ENCODE data around the gene KLK15. TPM values are rescaled to one million over a fixed set of nuclear protein-coding genes. Genes with fewer than 3 reads are reported as not detected.

The KLK15 gene
- total RNA-seq, 4 donors from 2014 or later, result not detected

DNA sequence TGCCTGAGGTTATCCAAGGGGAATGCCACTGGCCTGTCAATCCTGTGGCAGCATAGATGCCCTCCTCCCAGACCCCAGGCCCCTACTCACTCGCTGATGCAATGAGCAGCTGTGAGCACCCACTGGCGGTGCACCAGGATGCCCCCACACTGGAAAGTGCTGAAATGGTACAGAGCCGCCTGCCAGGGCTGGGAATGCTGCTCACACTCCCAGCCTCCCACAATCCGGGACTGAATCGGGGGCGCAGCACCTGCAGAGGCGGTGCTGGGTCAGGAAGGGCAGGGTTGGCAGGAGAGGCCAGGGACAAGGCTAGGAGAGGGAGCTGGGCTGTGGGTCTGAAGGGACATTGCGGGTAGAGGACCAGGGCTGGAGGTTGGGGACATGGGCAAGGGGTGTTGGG lies 11.8 kb downstream of the KLK15 start:
- H3K4me3 ChIP-seq, result no peak overlapping the region
- H3K4me1 ChIP-seq, result peaks cover 0 to 20% (median 2%) of the 10 kb centered on the region in 4 donors
- WGBS, 2 donors, result 55 to 62% methylated on average over 1 to 8 of the region's 8 CpGs
- no peak for DNase-seq (ENCODE audit: low spot score in 2 of 2)
- H3K36me3 ChIP-seq, result no peaks in the 10 kb centered on the region
- H3K27me3 ChIP-seq, result peaks cover 0 to 74% of the 10 kb centered on the region in 2 donors
- H3K27ac ChIP-seq, result no peak overlapping the region
- H3K9me3 ChIP-seq, result peaks cover 0 to 1% (median 0%) of the 10 kb centered on the region in 4 donors
- TF ChIP-seq EP300 (IDR thresholded peaks at IDR 0.05), result no peak
- no peak for TF ChIP-seq POLR2A (IDR thresholded peaks at IDR 0.05)
- TF ChIP-seq, protein P1, sequence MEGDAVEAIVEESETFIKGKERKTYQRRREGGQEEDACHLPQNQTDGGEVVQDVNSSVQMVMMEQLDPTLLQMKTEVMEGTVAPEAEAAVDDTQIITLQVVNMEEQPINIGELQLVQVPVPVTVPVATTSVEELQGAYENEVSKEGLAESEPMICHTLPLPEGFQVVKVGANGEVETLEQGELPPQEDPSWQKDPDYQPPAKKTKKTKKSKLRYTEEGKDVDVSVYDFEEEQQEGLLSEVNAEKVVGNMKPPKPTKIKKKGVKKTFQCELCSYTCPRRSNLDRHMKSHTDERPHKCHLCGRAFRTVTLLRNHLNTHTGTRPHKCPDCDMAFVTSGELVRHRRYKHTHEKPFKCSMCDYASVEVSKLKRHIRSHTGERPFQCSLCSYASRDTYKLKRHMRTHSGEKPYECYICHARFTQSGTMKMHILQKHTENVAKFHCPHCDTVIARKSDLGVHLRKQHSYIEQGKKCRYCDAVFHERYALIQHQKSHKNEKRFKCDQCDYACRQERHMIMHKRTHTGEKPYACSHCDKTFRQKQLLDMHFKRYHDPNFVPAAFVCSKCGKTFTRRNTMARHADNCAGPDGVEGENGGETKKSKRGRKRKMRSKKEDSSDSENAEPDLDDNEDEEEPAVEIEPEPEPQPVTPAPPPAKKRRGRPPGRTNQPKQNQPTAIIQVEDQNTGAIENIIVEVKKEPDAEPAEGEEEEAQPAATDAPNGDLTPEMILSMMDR (IDR thresholded peaks at IDR 0.05), result no peak

DNA sequence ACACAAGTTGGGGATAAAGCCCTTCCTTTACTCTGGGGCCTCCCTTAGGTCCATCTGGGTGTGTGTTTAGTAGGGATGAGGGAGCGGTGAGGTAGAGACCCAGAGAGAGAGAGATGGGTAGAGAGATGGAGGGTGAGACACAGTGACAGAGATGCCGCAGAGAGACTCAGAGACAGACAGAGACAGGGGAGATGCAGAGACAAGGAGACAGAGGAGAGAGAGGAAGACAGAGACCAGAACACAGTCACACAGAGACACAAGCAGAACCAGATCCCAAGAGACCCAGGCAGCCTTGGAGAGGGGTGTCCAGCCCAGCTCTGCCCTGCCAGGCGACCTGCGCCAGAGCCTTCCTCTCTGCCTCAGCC lies 12.1 kb downstream of the KLK15 start:
- H3K9me3 ChIP-seq, result no peaks in the 10 kb centered on the region
- no peaks in the 10 kb centered on the region for H3K36me3 ChIP-seq
- TF ChIP-seq EP300 (IDR thresholded peaks at IDR 0.05), result no peak
- no peak for TF ChIP-seq POLR2A (IDR thresholded peaks at IDR 0.05)
- TF ChIP-seq, protein P1 (IDR thresholded peaks at IDR 0.05), result no peak
- DNase-seq (ENCODE audit: low spot score in 2 of 2), result no peak
- 66 to 72% methylated on average over 4 of the region's 4 CpGs for whole genome bisulfite sequencing, 2 donors
- no peak overlapping the region for H3K4me3 ChIP-seq
- peaks cover 0 to 78% of the 10 kb centered on the region in 2 donors for H3K27me3 ChIP-seq
- H3K4me1 ChIP-seq, result peaks cover 0 to 20% (median 2%) of the 10 kb centered on the region in 4 donors
- H3K27ac ChIP-seq, result no peak overlapping the region

DNA sequence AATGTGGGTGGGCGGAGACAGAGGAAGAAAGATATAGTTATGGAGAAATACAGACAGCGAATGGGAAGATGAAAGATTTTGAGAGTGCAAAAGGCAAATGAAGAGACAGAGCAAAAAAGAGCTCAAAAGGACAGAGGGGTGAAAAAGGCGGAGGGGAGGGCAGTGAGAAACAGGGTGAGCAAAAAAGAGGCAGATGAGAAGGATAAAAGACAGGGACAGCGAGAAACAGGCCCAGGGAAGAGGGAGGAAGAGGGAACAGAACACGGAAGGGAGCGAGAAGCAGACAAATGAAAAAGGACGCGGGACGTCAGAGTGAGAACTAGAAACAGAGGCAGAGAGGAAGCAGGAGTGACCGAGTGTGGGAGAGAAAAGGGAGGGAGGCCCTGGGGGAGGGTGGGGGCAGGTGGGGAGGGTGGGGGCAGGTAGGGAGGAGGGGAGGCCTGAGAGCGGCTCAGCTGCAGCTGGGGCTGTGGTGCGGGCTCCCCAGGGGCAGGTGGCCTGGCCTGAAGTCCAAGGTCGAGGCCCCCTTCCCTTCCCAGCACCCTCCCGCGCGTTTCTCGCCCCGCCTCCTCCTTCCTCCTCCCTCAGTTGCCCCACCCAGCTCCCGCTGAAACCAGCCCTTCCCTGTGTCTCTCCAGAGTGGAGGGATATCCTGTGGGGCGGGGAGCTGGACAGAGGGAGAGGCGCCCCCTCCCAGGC lies 12.7 kb downstream of the KLK15 start:
- TF ChIP-seq EP300 (IDR thresholded peaks at IDR 0.05) (no peak), POLR2A (IDR thresholded peaks at IDR 0.05) (no peak)
- TF ChIP-seq, protein P1 (IDR thresholded peaks at IDR 0.05), result no peak
- Histone ChIP-seq H3K4me3 (no peak overlapping the region), H3K27ac (no peak overlapping the region), H3K4me1 (peaks cover 0 to 20% (median 2%) of the 10 kb centered on the region in 4 donors), H3K36me3 (no peaks in the 10 kb centered on the region), H3K27me3 (peaks cover 0 to 83% of the 10 kb centered on the region in 2 donors), H3K9me3 (no peaks in the 10 kb centered on the region)
- WGBS, 2 donors, result 4 to 5% methylated on average over 20 to 21 of the region's 21 CpGs
- no peak for DNase-seq (ENCODE audit: low spot score in 2 of 2)

DNA sequence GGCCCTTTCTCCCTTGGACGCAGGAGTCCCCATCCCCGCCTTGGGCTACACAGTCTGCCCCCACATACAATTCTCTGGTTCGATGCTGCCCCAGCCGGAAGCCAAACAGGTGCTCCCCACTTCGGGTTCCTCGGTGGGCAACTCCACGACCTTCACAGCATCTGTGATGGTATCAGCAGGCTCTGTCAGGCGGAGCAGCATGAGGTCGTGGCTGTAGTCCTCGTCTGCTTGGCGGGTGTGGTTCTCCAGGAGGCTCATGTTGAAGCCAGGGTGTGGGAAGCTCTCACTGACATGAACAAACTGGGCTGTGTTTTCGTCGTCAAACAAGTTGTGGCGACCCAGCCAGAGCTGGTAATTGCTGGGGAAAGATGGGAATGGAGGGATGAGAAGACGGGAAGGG lies 13.3 kb downstream of the KLK15 start:
- Histone ChIP-seq H3K27me3 (peaks cover 0 to 89% of the 10 kb centered on the region in 2 donors), H3K9me3 (no peaks in the 10 kb centered on the region), H3K4me3 (no peak overlapping the region), H3K27ac (no peak overlapping the region), H3K4me1 (peaks cover 0 to 20% (median 2%) of the 10 kb centered on the region in 4 donors), H3K36me3 (no peaks in the 10 kb centered on the region)
- WGBS, 2 donors, result 5 to 9% methylated on average over 13 to 15 of the region's 15 CpGs
- no peak for DNase-seq (ENCODE audit: low spot score in 2 of 2)
- TF ChIP-seq, protein P1 (IDR thresholded peaks at IDR 0.05), result no peak
- TF ChIP-seq EP300 (IDR thresholded peaks at IDR 0.05), result no peak

DNA sequence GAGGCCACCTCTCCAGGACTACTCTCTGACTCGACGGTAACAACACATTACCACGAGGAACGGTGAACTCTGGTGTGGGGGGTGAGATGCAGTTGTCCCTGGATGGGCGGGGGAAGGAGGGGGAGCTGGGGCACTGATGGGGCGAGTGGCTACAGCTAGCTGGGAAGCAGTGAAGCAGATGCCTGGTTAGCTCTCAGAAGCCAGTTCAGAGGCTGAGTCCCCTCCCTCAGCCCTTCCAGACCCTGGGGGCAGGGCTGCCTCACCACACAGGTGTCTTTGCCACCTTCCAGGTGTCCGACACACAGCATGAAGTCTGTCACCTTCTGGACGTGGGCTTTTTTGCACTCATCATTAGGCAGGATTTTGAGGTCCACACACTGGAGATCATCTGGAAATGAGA lies 13.7 kb downstream of the KLK15 start:
- TF ChIP-seq POLR2A (IDR thresholded peaks at IDR 0.05), result no peak
- TF ChIP-seq, protein P1 (IDR thresholded peaks at IDR 0.05), result no peak
- no peak for TF ChIP-seq EP300 (IDR thresholded peaks at IDR 0.05)
- Histone ChIP-seq H3K4me3 (no peak overlapping the region), H3K27ac (no peak overlapping the region), H3K4me1 (peaks cover 0 to 20% (median 2%) of the 10 kb centered on the region in 4 donors), H3K27me3 (peaks cover 0 to 91% of the 10 kb centered on the region in 2 donors), H3K36me3 (no peaks in the 10 kb centered on the region), H3K9me3 (no peaks in the 10 kb centered on the region)
- DNase-seq (ENCODE audit: low spot score in 2 of 2), result no peak
- 43% methylated on average over 7 to 8 of the region's 8 CpGs for WGBS, 2 donors

All from tibial nerve (tissue), 4 donors.